HG03095 (cell line): ENCODE data around the gene NRCAM.

Experiments used
- ATAC-seq: cut with Tn5 transposase; IDR thresholded peaks from one replicate; pipeline ENCODE4 v1.9.1; 2021; ENCODE audit warnings: moderate library complexity; ENCODE audit not compliant: unreplicated experiment

Gene NRCAM

GRCh38 chr7:108137993-108138392 lies 318.2 kb downstream of the NRCAM start:
- no peak for ATAC-seq

- no peak for ATAC-seq
These were observed 319.2 kb downstream of the NRCAM start for GRCh38 chr7:108137040-108137439.

GRCh38 chr7:108136191-108136688 lies 320.0 kb downstream of the NRCAM start:
- peak; percentile 16 for ATAC-seq

GRCh38 chr7:108135446-108136190 lies 320.6 kb downstream of the NRCAM start:
- peak; percentile 95 for ATAC-seq

GRCh38 chr7:108134486-108134885 lies 321.8 kb downstream of the NRCAM start:
- no peak for ATAC-seq

GRCh38 chr7:108132551-108133265 lies 323.5 kb downstream of the NRCAM start:
- ATAC-seq: no peak

- ATAC-seq: no peak
These were observed 326.0 kb downstream of the NRCAM start, which contains the start of gene LAMB4 for GRCh38 chr7:108130261-108130660. TSS of gene LAMB4 (minus strand) at chr7:108130361. CDS start at chr7:108123164, 7,197 bp downstream.

- ATAC-seq: no peak
These were observed 326.9 kb downstream of the NRCAM start for GRCh38 chr7:108129018-108129965.

- no peak for ATAC-seq
These were observed 327.7 kb downstream of the NRCAM start for GRCh38 chr7:108128514-108128913.

- no peak for ATAC-seq
These were observed 328.8 kb downstream of the NRCAM start for GRCh38 chr7:108127461-108127860.

GRCh38 chr7:108124820-108125219 lies 331.4 kb downstream of the NRCAM start:
- ATAC-seq: no peak

- ATAC-seq: no peak
These were observed 334.1 kb downstream of the NRCAM start for GRCh38 chr7:108122181-108122580.

GRCh38 chr7:108120933-108121332 lies 335.3 kb downstream of the NRCAM start:
- no peak for ATAC-seq

- ATAC-seq: no peak
These were observed 336.0 kb downstream of the NRCAM start for GRCh38 chr7:108120196-108120595.

GRCh38 chr7:108118959-108119358 lies 337.3 kb downstream of the NRCAM start:
- ATAC-seq: no peak

- peak; percentile 57 for ATAC-seq
These were observed 342.0 kb downstream of the NRCAM start for GRCh38 chr7:108114117-108114841.

- ATAC-seq: no peak
These were observed 343.6 kb downstream of the NRCAM start for GRCh38 chr7:108112683-108113082.

- no peak for ATAC-seq
These were observed 346.9 kb downstream of the NRCAM start for GRCh38 chr7:108109221-108109908.

GRCh38 chr7:108108131-108108530 lies 348.1 kb downstream of the NRCAM start:
- ATAC-seq: no peak

GRCh38 chr7:108104324-108104723 lies 351.9 kb downstream of the NRCAM start:
- ATAC-seq: no peak
